ENCODE measurements around the gene SMG1. TPM values are rescaled to one million over a fixed set of nuclear protein-coding genes. Genes with fewer than 3 reads are reported as not detected.
"Not testable (repeated sequence)": the region's sequence is repeated elsewhere in the genome, so short reads cannot be mapped to it uniquely, and the experiment has no call there.

The SMG1 gene
- total RNA-seq, 1 experiment from 2014 or later: 17.7 TPM

DNA sequence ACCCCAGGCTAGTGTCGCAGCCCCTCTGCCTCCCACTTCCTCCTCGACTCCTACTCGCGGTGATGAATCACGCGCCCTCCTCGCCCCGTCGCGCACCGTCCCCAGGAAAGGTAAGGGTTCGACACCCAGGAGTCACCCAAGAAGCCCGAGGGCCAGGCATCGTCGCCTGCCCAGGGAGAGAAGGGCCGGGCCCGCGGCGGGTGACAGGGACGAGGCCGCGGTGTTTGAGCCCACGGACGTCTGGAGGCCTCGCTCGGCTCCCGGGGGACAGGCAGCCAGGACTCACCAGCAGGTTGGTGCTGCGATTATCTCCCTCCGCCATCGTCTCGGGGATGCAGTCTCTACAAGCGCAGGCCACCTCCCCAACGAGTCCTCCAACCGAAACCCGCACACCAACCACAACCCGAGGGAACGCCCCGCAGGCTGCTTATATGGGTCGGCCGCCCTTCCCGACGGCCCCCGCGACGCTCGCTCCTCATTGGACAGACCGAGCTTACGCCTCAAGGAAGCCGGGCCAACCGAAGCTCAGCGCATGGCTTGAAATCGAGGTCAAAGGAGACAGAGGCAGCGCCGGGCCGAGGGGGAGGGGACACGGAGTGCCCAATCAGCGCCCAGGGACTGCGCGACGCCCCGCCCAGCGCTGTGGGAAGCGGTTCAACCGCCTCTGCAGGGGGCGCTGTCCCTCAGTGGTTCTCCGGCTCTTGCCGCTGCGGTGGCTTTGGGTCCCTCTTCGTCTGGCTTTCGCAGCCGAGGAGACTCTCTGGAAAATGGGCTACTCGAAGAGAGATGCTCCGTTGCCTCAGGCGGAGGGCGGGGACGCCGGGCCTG lies 124.8 kb downstream of the SMG1 start, which contains the start of gene ARL6IP1:
Gene ARL6IP1 (minus strand): TSS at position 405 of the 828 bp plus-strand sequence. CDS start 83 bp downstream, at position 322.
- peak; percentile 100 for DNase-seq (ENCODE audit: low read depth)

DNA sequence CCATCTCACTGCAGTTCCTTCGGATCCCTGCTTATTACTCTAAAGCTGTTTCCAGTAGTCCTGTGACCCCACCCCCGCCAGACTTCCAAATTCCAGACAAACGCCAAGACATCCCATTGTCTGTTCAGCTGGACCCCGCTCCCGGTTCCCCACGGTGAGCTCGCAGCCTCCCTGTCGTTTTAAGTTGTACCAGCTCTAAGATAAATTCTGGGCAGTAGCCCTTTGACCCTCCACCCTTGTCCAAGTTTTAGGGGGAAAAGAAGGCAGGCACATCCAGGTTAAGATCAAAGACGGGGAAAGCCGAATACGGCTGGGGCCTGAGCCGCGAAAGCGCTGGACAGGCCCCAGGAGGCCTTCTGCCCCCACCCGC lies 125.4 kb downstream of the SMG1 start:
- no peak for DNase-seq (ENCODE audit: low read depth)

DNA sequence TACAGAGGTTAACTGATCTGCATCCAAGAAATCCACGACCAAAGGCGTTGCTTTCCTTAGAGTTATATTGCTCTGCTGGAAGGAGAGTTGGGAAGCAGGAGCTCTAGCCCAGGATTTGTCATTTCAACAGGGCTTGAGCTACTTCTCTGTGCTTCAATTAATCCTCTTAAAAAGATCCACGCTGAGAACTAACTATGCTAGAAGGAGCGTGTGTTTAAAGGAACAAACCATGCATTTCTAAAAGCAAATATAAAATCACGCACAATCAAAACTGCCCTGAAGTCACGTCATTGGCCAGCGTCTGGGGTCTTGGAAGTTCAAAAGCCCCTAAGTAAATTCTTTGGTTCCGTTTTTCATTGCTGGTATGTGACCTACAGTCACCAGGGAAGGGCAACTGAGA lies 125.9 kb downstream of the SMG1 start:
- no peak for DNase-seq (ENCODE audit: low read depth)

DNA sequence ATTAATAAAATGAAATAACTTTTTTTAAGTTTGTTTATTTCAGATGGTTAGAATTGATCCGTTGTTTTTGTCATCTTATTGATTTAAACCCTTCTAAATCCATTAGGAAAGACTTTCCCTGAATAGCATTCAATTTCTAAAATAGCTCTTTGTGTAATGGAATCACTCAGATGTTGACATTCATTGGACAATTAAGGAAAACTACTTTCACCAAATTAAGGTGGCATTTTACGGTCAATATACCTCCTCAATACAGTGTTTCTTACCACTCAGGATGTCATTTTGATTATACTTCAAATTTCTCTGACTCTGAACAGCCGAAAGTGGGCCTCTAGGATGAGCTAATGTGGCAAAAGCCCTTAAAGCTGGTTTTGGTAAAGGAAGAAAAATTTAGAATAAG lies 126.7 kb downstream of the SMG1 start:
- no peak for DNase-seq (ENCODE audit: low read depth)

DNA sequence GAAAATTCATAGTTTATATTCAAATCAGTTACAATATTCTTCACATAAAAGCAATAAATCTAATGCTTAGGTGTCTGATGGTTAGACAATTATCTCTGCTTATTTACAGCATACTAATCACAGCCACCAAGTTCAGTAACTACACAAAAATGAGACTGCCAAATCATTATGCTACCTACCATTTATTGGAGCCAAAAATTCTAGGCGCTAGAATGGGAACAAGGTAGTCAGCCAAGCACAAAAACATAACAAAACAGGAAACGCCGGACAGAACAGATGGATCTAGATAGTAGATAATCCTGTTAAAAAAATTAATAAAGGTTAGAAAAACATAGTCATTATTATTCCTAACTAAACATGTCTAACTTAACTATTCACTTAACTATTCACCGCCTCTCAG lies 128.5 kb downstream of the SMG1 start:
- no peak for DNase-seq (ENCODE audit: low read depth)

DNA sequence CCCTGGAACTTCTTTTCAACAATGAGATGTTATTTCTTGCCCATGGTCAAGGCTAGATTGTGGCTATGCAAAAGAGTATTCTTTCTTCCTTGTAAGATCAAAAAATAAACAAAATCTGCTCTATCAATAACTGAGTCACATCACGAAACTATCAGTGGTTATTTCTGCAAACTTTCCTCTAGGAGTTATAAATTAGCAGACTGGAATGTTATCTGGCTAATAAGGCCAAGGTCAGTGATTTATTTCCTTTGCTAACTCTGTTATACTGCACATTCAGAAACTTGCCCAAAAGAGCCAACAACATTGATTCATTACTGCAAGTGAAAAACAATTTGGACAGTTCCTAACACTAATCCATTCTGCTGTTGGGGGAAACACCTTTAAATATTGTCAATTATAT lies 129.8 kb downstream of the SMG1 start:
- DNase-seq (ENCODE audit: low read depth): no peak

DNA sequence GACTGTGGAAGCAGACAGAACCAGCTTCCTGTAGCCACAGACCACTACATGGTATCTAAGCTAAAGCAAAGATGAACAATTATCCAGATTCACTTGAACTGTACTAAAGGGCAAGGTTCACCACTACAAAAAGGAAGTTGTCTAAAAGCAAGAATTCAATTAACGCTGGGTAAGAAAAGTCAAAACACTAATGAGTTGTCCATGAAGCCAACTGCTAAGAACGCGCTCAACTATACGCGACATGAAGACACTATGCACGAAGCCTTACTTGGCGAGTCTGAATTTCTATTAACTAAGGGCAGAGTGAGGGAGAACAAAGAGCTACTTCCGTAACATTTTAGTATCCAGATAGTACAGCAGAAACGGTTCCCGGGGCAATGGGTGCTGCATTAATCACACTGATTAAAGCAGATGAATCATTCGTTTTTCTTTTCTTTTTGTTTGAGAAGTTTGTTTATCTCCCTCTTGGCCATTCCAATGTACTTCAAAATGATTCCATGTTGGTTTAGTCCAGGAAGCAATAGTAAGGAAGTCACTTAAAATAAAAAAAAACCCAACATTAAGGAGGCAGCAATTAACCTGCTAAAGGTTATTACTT lies 133.3 kb downstream of the SMG1 start:
- DNase-seq (ENCODE audit: low read depth): no peak

DNA sequence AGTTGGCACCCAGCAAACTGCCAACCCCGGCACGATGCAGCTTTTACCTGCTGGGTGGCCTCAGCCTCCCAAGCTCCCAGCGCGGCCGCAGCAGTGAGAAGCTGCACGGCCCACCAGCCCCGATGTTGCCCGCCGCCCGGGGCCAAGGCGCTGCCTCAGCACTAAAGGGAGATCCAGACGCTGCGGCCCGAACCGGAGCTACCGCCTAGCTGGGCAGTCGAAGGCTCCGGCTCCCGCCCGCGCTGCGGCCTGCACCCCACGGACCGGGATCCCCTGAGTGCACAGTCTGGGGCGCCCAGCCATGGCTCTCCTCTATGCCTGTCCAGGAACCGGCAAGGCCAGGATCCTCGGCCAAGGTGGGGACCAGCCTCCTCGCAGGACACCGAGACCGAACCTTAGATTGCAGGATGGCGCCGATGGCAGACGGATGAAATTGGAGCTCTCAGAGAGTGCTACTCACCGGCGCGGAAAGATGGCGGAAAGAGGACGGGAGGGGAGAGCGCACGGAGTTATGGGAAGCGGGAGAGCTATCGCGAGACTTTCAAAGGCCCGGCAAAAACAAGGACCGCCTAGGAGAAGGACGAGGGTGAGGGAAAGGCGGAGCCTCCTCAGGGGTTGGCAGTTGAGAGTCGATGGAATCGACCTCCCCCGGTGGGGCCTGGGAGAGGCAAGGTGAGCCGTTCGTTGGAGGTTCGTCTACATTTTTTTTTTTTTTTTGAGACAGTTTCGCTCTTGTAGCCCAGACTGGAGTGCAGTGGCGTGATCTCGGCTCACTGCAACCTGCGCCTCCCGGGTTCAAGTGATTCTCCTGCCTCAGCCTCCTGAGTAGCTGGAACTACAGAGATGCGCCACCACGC lies 136.1 kb downstream of the SMG1 start, which contains the start of gene RPS15A:
Gene RPS15A (minus strand): TSS at position 485 of the 857 bp plus-strand sequence. CDS start 1,221 bp downstream, outside the sequence.
- peak; percentile 96 for DNase-seq (ENCODE audit: low read depth)

DNA sequence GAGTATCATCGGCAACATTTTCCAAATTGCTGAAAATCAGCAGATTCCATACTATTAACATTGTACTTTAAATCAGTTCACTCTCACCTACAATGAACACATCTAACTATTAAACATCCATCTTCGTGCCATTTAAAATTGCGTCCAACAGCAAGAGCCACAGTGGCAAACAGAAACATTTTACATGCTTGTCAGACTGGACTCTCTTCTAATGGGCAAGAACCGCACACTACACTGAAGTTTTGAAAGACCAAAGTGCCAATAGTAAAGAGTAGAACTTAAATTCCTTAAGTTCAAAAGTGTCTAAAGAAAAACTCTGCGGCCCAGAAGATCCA lies 136.7 kb downstream of the SMG1 start:
- no peak for DNase-seq (ENCODE audit: low read depth)

DNA sequence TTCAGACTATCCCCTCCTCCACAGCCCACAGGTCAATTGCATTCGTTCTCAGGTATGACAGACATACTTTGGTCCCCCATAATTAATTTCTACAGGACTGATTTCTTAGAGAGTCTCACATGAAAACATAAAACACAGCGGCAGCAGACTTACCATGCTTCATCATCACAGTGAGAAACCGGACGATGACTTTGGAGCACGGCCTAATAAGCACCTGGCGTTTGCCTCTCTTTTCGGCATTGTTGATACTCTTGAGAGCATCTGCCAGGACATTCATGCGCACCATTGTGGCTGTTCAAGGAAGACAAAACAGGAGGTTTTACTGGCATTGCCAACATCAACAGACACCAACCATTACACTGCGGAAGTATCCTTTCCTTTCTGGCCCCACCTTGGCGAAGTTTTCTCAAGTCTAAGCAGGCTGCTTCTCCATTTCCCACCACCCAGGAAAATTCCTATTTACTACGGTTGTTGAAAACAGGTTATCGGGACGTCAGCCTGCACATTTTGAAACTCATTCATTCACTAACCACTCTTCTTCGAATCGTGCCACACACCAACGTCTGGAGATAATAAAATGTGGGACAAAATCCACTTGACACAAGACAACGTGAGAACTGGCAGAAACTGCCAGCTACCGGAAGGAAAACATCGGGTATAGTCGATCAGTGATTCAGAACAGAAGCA lies 137.2 kb downstream of the SMG1 start:
- no peak for DNase-seq (ENCODE audit: low read depth)

DNA sequence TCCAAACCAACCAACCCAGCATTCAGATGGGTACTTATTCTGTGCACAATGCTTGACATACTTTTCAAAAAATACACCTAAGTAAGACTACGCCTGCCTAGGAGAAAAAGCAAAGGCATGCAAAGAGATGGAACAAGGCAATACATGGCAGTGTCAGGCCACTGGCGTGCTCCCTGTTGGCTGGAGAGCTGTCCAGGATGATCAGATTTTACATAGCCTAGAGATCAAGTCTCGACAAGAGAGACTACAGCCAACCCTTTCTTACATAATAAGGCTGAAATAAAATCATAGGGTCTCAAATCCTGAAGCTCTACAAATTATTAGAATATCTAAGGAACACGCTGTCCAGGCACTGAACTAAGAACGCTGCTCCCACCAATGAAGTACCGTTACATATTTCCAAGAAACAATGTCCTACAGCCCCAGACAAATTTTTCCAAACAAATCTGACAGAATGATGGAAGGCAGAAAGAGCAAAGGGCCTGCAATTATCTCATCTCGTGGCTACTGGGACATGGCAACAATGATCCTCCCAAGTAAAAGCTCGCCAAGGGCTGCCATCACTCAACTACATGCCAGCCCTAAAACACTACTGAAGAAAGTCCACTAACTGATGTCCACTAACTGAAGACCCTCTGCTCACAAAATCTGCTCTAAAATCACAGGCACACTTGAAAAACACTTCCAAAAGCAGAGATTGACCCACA lies 141.1 kb downstream of the SMG1 start:
- DNase-seq (ENCODE audit: low read depth): no peak

DNA sequence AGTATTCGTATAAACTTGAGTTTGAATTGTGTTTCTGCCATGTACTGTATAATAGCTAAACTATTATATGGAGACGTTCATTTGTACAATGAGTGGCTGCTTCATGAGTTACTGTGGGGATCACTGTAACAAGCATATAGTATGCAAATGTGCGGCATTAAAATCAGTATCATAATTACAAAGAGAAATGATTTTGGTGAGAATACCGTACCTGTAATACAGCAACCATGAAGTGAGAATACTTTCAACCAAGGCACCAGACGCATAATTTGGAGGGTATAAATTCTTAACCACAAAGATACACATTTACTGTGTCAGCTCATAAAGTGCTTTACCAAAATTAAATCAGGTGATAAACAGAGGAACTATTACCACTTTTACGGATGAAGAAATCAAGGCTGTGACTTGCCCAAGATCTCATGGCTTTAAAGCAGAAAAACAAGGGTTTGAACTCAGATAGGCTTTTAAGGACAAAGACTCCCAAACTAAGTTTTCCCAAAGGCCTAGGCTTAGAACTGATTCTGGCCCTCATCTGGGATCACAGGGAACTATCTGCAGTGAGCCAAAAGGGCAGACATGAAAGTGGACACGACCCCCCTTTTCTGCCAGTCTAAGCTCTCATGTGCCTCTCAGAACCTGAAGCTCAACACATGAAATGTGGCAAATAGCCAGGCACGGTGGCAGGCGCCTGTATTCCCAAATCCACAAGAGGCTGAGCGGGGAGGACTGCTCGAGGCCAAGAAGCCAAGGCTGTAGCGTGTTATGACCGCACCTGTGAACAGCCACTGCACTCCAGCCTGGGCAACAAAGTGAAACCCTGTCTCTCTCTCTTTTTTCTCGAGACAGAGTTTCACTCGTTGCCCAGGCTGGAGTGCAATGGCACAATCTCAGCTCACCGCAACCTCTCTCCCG lies 142.5 kb downstream of the SMG1 start:
- DNase-seq (ENCODE audit: low read depth): no peak

DNA sequence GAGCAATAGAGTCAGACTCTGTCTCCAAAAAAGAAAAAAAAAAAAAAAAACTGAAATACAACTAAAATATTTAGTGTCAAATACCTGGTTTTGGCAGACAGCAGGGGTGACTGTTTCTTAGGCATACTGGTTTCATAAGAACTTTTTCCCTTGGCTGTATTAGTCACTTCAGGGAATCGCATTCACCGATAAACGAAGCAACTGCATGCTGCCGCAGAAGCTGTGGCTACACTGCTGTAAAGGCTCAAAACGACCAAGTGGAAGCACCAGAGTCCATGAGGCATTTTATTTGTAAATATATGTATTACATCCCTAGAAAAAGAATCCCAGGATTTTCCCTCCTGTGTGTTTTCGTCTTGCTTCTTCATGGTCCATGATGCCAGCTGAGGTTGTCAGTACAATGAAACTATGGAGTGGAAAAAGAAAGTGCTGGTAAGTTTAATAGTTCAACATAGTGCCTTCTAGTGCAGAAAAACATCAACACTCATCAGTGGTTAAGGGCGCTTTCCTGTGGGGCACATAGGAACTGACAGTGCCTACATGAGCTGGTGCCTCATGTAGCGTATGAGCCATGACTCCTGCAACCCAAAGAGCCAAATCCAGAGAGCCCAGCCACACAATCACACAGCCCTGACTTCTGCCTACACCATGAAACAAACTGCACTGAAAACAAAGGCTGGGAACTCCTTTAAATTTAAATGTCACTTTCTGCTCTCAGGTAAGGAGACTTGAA lies 143.3 kb downstream of the SMG1 start:
- no peak for DNase-seq (ENCODE audit: low read depth)

DNA sequence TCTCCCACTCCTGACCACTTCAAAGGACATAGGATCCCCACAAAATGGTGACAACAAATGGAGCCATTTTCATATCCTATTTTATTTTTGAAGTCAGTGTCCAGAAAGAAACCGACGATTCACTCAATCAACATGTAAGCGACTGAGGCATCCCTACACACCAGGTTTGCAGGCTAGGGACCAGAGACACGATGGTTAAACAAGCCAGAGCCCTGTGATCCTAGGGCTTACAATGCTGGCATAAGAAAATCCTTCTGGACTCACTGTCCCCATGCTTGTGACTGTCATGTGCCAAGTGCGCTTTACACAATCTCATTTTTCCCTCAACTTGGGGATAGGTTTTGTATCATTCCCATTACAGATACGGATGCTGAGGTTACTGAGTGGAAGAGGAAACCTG lies 145.0 kb downstream of the SMG1 start:
- DNase-seq (ENCODE audit: low read depth): not testable (repeated sequence)

DNA sequence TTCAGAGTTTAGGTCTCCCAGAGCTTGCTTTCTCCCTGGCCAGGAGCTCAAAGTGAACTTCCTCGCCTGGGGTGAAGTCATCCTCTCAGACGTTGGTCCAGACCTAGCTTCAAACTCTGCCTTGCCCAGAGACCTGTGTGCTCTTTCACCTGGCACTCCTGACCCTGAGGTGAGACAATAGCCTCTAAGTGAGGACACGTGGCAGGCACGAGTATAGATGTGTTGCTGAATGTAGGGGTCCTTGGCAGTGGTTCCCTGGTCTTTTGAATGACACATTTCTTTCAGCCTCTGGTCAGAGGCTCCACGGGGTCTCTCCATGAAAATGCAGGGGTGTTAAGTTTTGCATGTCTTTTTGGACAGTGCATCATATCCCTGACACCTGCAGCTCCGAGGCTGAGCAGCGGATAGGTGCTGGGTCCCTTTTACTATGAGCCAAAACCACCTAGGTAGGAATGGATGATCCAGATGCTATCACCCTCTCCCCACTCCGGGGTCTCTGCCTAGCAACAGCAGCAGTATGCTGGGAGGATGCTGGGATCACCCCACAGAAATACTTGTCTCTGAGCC lies 145.7 kb downstream of the SMG1 start:
- not testable (repeated sequence) for DNase-seq (ENCODE audit: low read depth)

DNA sequence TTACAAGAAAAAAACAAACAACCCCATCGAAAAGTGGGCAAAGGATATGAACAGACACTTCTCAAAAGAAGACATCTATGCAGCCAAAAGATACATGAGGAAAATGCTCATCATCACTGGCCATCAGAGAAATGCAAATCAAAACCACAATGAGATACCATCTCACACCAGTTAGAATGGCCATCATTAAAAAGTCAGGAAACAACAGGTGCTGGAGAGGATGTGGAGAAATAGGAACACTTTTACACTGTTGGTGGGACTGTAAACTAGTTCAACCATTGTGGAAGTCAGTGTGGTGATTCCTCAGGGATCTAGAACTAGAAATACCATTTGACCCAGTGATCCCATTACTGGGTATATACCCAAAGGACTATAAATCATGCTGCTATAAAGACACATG lies 148.5 kb downstream of the SMG1 start:
- DNase-seq (ENCODE audit: low read depth): not testable (repeated sequence)

DNA sequence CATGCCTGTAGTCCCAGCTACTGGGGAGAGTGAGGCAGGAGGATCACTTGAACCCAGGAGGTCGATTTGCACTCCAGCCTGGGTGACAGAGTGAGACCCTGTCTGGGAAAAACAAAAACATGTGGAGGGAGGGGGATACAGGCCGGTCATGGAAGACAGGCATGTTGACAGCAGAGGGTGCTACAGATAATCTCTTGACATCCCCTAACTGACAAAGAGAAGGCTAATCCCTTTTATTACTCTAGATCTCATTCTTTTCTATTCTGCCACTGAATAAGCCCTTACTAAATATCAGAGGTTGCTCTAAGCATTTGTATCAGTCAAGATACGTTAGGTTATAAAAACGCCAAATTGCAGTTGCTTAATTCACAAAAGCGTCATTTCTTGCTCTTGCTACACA lies 149.9 kb downstream of the SMG1 start:
- not testable (repeated sequence) for DNase-seq (ENCODE audit: low read depth)

DNA sequence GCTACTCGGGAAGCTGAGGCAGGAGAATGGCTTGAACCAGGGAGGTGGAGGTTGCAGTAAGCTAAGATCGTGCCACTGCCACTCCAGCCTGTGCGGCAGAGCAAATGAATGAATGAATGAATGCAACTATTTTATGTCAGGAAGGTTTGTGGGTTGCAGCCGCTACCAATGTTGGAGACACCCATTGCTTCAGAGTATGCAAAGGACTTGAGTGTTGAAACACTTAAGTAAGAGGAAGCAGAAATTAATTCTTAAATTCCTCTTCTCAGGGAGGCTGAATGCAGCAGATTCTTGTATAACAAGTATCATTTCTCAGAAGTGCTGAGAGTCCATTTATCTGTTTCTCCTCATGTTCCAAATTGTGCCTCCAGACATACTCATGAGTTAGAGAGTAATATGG lies 151.6 kb downstream of the SMG1 start:
- not testable (repeated sequence) for DNase-seq (ENCODE audit: low read depth)

DNA sequence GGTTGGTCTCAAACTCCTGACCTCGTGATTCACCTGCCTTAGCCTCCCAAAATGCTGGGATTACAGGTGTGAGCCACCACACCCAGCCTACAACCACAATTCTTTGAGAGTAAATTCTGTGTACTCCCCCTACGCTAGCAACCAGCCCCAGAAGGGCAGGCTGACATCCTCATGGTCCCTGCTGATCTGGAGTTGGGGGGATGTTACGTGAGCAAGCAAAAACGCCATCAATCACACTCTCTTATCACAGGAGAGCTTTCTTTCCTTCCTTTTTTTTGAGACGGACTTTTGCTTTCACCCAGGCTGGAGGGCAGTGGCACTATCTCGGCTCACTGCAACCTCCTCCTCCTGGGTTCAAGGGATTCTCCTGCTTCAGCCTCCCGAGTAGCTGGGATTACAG lies 154.0 kb downstream of the SMG1 start:
- not testable (repeated sequence) for DNase-seq (ENCODE audit: low read depth)

Measured in HT1080 (cell line).